GM21717 (cell line): ENCODE data around the gene FAAH.

Source experiments
- ATAC-seq: cut with Tn5 transposase; IDR thresholded peaks from one replicate; pipeline ENCODE4 v1.9.1; 2021; ENCODE audit warnings: mild to moderate bottlenecking, moderate library complexity; ENCODE audit not compliant: unreplicated experiment

Gene FAAH

DNA sequence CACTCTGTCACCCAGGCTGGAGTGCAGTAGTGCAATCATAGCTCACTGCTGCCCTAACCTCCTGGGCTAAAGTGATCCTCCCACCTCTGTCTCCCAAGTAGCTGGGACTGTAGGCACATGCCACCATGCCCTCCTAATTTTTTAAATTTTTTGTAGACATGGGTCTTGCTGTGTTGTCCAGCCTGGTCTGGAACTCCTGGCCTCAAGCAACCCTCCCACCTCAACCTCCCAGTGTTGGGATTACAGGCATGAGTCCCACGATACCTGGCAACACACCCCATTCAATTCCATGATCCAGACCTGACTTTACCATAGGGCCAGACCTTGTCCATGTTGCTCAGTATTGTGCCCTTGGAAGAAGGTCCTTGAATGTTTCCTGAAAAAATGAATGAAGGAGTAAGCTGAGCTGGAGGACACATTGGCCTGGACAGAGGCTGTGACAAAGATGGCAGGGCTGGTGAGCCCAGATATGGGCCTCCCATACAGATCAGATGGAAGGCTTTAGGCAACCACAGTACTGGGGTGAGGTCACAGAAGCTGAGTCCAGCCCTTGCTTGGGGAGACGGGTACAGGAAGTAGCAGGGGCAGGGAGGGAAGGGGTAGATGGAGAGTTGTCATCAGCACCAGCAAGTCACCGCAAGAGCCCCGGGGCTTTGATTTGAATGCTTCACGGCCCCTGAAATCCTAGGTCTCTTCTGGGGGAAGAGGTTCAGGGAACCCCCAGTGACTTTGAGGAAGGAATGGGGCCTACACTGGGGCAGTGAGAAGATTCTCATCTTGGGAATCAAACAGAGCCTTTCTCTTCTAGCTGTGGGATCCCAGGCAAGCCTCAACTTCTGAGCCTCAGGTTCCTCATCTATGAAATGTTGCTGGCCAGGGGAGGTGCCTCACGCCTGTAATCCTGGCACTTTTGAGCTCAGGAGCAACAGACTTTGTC lies 55.4 kb downstream of the FAAH start:
- no peak for ATAC-seq

GRCh38 chr1:46450160-46450517 lies 56.0 kb downstream of the FAAH start:
- no peak for ATAC-seq

DNA sequence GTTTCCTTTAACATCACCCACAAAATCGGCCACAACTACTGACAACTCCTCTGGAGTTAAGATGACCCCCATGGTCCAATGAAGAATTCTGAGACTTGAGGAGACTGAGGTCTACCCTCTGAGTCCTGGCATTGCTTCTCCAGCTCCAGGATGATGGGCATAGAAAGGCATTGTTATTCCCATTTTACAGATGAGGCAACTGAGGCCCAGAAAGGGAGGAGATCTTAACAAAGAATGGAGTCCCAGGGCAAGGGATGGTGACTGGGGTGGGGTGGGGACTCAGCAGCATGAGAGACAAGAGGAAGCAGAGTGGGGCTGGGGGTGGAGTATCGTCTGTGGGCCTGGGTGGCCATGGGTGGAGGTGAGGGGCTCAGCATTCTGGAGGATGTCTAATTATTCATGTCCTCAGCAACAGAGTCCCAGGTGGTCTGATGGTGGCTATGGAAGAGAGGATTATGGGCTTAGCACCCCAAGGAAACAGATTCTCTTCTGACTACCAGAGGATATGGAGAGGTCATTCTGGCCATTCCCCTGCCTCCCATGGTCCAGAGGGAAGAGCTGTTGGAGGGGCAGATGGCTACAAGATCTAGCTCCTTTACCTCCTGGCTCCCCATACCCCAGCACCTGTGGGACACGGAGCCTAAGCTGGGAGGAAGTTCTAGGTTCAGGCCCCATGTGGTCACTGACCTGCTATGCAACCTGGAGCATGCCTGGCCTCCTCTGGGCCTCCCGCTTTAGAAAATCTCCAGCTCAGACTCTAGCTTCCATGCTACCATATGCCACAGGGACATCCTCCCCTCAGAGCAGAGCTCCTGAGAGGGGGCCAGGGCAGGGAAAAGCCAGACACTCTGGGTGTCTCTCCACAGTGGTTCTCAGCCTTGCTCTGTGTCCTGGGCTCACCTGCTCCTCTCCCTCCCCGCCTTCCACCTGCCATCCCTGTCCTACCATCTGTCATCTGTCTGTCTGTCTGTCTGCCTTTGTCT lies 58.1 kb downstream of the FAAH start:
- ATAC-seq, result no peak

DNA sequence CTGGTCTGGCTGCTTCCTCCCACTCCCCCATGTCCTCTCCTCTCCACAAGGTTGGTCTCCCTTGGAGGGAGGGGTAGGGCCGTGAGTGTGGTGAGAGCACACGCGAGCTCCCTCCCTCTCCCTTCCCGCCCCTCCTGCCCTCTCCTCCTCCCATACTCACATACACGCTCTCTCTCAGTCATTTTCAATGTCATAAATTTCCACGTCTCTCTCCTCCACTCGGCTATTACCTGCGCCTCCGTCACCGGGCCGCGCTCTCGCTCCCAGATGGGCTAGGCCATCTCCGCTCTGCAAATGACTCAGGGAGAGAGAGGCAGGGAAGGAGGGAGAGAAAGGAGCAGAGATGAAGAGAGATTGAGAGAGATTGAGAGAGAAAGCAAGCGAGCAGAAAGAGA lies 58.8 kb downstream of the FAAH start:
- ATAC-seq, result no peak

GRCh38 chr1:46453449-46453848 lies 59.3 kb downstream of the FAAH start:
- no peak for ATAC-seq

DNA sequence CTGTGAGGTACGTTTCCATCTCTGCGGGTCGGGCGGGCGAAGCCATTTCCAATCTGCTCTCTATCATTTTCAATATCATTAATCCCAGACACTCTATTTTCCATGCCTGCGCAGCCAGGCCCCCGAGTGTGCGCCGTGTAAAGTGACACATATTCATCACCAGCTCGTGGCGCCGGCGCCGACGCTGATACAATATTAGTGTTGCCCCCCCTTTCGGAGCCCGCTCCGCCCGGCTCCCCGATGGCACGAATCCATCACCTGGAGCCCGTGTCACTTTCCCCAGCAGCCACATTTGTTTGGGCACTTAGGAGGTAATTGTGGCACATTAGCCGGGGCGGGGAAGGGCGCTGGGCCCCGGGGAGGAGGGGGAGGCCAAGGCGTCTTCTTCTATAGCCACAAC lies 61.8 kb downstream of the FAAH start:
- no peak for ATAC-seq

DNA sequence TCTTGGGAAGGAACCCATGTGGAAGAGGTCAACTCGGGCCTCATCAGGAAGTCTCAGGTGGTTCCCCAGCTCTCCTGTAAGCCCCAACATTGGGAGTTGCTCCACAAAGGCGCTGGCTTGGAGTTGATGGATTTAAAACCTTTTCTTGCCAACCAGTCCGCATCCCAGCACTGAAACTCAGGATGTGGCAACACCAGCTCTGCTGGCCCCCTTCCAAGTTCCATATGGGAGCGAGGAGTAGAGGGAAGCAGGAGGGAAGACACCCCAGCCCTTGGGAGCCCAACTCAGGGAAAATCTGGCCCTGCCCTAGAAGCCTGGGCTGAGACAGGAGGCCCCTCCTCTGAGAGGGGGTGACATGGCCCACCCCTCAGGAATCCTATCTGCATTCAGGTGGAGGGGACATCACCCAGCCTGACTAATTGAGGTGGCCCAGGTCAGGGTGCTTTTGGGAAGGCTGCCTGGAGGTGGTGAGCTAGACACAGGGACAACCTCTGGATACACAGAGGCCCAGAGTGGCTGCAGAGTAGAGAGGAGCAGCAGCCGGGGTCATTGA lies 62.4 kb downstream of the FAAH start:
- ATAC-seq, result no peak

DNA sequence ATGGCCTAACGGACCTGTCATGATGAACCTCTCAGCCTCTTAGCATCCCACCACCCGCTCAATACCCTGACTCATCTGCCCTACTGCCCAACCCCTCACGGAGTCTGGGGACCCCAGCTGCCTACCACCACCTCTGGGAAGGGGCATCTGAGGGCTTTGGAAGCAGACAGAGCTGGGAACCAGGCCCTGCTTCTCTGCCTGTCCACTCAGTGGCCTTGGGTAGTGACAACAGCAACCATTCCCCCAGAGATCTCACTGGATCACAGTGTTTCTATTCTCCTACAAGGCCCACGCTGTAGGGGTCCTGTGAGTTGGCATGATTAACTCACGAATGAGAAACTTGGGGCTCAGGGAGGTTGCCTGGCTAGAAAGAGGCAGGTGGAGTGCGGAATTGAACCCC lies 63.1 kb downstream of the FAAH start:
- no peak for ATAC-seq

GRCh38 chr1:46458190-46458589 lies 64.1 kb downstream of the FAAH start:
- no peak for ATAC-seq

DNA sequence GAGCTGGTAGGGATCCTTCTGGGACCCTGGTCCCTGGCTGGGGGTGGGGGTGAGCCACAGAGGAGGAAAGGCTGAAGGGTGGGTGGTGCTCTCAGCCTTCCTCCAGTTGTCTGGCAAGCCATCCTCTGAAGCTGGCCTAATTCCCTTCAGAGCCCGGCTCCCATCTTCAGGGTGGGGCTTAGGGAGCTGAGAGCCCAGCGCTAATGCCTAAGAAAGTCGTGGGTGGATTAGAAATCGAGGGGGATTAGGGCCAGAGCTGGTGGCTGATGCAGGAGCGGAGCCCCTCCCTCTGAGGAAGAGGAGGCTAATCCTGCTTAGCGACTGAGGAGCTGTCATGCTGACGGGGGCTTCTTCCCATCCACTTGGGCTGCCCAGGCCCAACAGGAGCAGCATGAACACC lies 64.7 kb downstream of the FAAH start:
- no peak for ATAC-seq

DNA sequence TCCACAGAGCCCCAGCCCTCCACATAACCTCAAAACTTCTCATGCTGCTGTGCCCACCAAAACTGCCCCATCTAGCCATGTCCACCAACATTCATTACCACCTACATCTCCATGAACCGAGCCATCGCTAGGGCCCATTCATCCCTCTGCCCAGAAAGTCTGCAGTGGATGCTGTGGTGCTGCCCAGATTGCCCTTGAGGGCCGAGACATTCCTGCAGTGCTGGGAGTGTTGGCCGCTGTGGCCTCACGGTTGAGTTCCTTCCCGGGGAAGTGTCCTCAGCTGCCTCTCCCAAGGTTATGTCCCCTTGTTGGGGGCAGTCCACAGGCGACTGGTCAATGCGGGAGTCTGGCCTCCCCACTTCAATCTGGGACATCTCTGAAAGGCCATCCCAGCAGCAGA lies 65.2 kb downstream of the FAAH start:
- ATAC-seq, result no peak

- no peak for ATAC-seq
Observed at GRCh38 chr1:46461017-46461808, 67.1 kb downstream of the FAAH start.

DNA sequence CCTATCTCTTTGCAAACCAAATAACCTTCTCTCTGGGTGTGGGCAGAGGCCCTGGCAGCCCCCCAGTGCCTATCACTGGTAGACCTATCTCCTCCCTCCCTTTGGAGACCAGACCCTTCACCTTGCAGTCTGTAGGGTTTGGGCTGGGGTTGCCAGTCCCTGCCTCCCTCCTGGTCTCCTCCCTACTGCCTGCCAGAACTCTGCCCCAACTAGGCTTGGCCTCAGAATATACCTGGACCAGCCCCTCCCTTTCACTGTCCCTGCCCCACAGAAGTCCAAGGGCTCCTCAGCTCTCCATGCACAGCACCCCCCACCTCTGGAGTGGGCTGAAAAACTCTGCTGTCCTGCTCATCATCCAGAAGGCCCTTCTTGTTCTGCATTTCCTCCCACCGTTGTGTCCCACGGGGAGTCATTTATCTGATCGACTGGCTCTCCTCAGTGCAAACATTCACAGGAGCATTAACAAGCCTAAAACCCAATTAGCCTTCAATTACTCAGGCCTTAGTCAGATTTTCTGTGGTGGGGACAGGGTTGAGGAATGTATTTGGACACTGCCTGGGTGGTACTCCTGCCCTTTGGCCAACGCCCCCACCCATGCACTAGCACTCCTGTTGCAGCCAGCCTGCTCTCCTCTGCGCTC lies 67.8 kb downstream of the FAAH start:
- ATAC-seq, result no peak
